Loucy (cell line): ENCODE measurements around the gene COQ5.

ENCODE experiments used
- H2AFZ ChIP-seq: fragments of 200-600 bp; sonication (generic); 2 replicates; pipeline ENCODE4 v1.6.0; 2016; ENCODE audit warnings: antibody characterized with exemption, mild to moderate bottlenecking, low read length, moderate library complexity
- H3F3A ChIP-seq: fragments of 200-600 bp; 2 replicates; pipeline ENCODE4 v1.6.0; 2016; ENCODE audit warnings: antibody characterized with exemption, low read depth, mild to moderate bottlenecking
- H3K27me3 ChIP-seq: fragments of 200-600 bp; sonication (generic); 2 replicates; pipeline ENCODE4 v1.6.1; 2014; ENCODE audit warnings: low read length, mild to moderate bottlenecking; ENCODE audit not compliant: insufficient read depth, poor library complexity, severe bottlenecking
- H3K36me3 ChIP-seq: fragments of 200-600 bp; sonication (generic); 2 replicates; pipeline ENCODE4 v1.6.1; 2016; ENCODE audit warnings: low read length; ENCODE audit not compliant: insufficient read depth
- H3K4me1 ChIP-seq: fragments of 200-600 bp; sonication (generic); 2 replicates; pipeline ENCODE4 v1.5.1; 2014; ENCODE audit warnings: low read length, mild to moderate bottlenecking; ENCODE audit not compliant: insufficient read depth, poor library complexity, severe bottlenecking
- H3K4me2 ChIP-seq: fragments of 200-600 bp; sonication (generic); 2 replicates; pipeline ENCODE4 v1.6.0; 2014; ENCODE audit warnings: antibody characterized with exemption, low read length, low read depth, mild to moderate bottlenecking; ENCODE audit not compliant: poor library complexity, severe bottlenecking
- H3K4me3 ChIP-seq: fragments of 200-600 bp; sonication (generic); 2 replicates; pipeline ENCODE4 v1.5.1; 2014; ENCODE audit warnings: low read length, mild to moderate bottlenecking, mixed read lengths; ENCODE audit not compliant: poor library complexity, severe bottlenecking
- H3K79me2 ChIP-seq: fragments of 200-600 bp; sonication (generic); 2 replicates; pipeline ENCODE4 v1.6.1; 2014; ENCODE audit warnings: low read length; ENCODE audit not compliant: insufficient read depth
- H3K9ac ChIP-seq: fragments of 200-600 bp; sonication (generic); 2 replicates; pipeline ENCODE4 v1.6.0; 2014; ENCODE audit warnings: mild to moderate bottlenecking, low read depth, low read length, moderate library complexity; ENCODE audit not compliant: poor library complexity, severe bottlenecking
- H3K9me2 ChIP-seq: fragments of 200-600 bp; sonication (generic); replicated peaks from 2 replicates; pipeline ENCODE4 v1.6.1; 2016; ENCODE audit warnings: low read depth, low read length, mixed read lengths
- H3K9me3 ChIP-seq: fragments of 200-600 bp; sonication (generic); 2 replicates; pipeline ENCODE4 v1.6.1; 2014; ENCODE audit warnings: mild to moderate bottlenecking, antibody characterized with exemption, low read length, low read depth; ENCODE audit not compliant: insufficient read depth
- H4K20me1 ChIP-seq: fragments of 200-600 bp; sonication (generic); 2 replicates; pipeline ENCODE4 v1.6.0; 2014; ENCODE audit warnings: antibody characterized with exemption, low read length, mild to moderate bottlenecking; ENCODE audit not compliant: insufficient read depth, poor library complexity, severe bottlenecking
- CTCF ChIP-seq: fragments of 200-600 bp; sonication (generic); conservative IDR thresholded peaks from 2 replicates; pipeline ENCODE4 v1.5.1; 2014; ENCODE audit warnings: mild to moderate bottlenecking, antibody characterized with exemption, low read length
- EZH2phosphoT487 ChIP-seq: fragments of 200-600 bp; IDR thresholded peaks from 2 replicates; pipeline ENCODE4 v1.6.1; 2018; ENCODE audit warnings: antibody characterized with exemption, mild to moderate bottlenecking, moderate library complexity, borderline replicate concordance

The COQ5 gene

GRCh38 chr12:120500581-120500980 lies 28.4 kb downstream of the COQ5 start:
- Histone ChIP-seq H2AFZ (no peak overlapping the region), H4K20me1 (peaks cover 32% of the 10 kb centered on the region), H3K4me2 (no peak overlapping the region), H3K36me3 (peaks cover 18% of the 10 kb centered on the region), H3K79me2 (peaks cover 29% of the 10 kb centered on the region), H3K4me1 (peaks cover 15% of the 10 kb centered on the region), H3K4me3 (no peak overlapping the region), H3K9me2 (no peaks in the 10 kb centered on the region), H3K27me3 (no peaks in the 10 kb centered on the region), H3K9ac (no peak overlapping the region), H3K9me3 (no peaks in the 10 kb centered on the region), H3F3A (peaks cover 3% of the 10 kb centered on the region; the same call in 1 of the 2 replicates)
- TF ChIP-seq CTCF (no peak), EZH2phosphoT487 (no peak)

- Histone ChIP-seq H3K9ac (peak overlapping the region; percentile 19), H3K79me2 (peaks cover 29% of the 10 kb centered on the region), H3K36me3 (peaks cover 18% of the 10 kb centered on the region), H2AFZ (no peak overlapping the region), H3K4me2 (peak overlapping the region; percentile 93), H3K4me1 (peaks cover 22% of the 10 kb centered on the region), H3F3A (peaks cover 3% of the 10 kb centered on the region; the same call in 1 of the 2 replicates), H3K9me2 (no peaks in the 10 kb centered on the region), H3K9me3 (no peaks in the 10 kb centered on the region), H3K4me3 (peak overlapping the region; percentile 96), H3K27me3 (no peaks in the 10 kb centered on the region), H4K20me1 (peaks cover 32% of the 10 kb centered on the region)
- TF ChIP-seq CTCF: no peak
- no peak for TF ChIP-seq EZH2phosphoT487
Observed at GRCh38 chr12:120498870-120499515, 30.0 kb downstream of the COQ5 start.

GRCh38 chr12:120497524-120498150 lies 31.3 kb downstream of the COQ5 start:
- Histone ChIP-seq H3K4me3 (peak overlapping the region; percentile 96), H3K9me3 (no peaks in the 10 kb centered on the region), H3K36me3 (peaks cover 18% of the 10 kb centered on the region), H4K20me1 (peaks cover 32% of the 10 kb centered on the region), H2AFZ (no peak overlapping the region), H3K9ac (peak overlapping the region; percentile 98), H3K79me2 (peaks cover 29% of the 10 kb centered on the region), H3K27me3 (no peaks in the 10 kb centered on the region), H3K9me2 (no peaks in the 10 kb centered on the region), H3K4me1 (peaks cover 22% of the 10 kb centered on the region), H3K4me2 (peak overlapping the region; percentile 93), H3F3A (peaks cover 3% of the 10 kb centered on the region; the same call in 1 of the 2 replicates)
- TF ChIP-seq EZH2phosphoT487 (no peak), CTCF (no peak)
